SK-MEL-5 (cell line): Measurements from ENCODE around the gene PDIA6. TPM values are rescaled to one million over a fixed set of nuclear protein-coding genes. Genes with fewer than 3 reads are reported as not detected.
"Not testable (repeated sequence)": the region's sequence is repeated elsewhere in the genome, so short reads cannot be mapped to it uniquely, and the experiment has no call there.

Experiments used
- DNase-seq: peaks from one replicate; pipeline ENCODE4 v3.0.0-alpha.2; 2016; ENCODE audit warnings: low read depth, low spot score
- in situ Hi-C: cut with HindIII; loops from 2 replicates; pipeline ENCODE4 v1.10.0; 2016; ENCODE audit warnings: low sequenced_read_pairs, high pct_unique_total_duplicates, low pct_unique_long_range_greater_than_20kb
- total RNA-seq: library from RNA; depleted of rRNA; stranded (reverse); fragments of >200 nt; shearing (Covaris generic); gene quantifications from 2 replicates; pipeline ENCODE4 v1.2.3, GENCODE V29; 2014

Gene PDIA6
- total RNA-seq, 1 experiment from 2014 or later: 813 TPM

DNA sequence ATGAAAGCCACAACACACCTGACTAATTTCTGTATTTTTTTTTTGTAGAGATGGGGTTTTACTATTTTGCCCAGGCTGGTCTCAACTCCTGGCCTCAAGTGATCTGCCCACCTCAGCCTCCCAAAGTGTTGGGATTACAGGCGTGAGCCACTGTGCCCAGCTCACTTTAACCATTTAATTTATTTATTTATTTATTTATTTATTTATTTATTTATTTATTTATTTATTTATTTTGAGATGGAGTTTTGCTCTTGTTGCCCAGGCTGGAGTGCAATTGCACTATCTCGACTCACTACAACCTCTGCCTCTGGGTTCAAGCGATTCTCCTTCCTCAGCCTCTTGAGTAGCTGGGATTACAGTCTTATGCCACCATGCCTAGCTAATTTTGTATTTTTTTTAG is 5.7 kb upstream of the PDIA6 start:
- DNase-seq, in situ Hi-C loops: not testable (repeated sequence)

DNA sequence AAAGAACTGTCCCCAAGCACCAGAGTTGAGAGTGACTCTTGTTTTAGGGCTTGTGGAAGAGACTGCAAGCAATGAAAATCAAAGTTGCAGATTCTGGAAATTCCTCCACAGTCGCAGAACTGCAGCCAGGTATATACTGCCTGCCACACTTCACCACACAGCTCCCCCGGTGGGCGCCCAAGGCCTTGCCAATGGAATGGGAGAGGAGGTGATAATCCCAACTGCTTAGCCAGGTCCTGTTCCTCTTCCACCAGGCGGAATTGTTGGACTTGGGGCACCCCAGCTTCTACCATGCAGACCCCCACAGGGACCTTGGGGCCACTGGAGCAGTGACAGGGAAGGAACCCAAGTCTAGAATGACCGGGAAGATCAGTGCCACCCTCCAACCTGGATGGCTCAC is 4.8 kb upstream of the PDIA6 start:
- in situ Hi-C loops: no loop called here
- DNase-seq: peak; percentile 30

DNA sequence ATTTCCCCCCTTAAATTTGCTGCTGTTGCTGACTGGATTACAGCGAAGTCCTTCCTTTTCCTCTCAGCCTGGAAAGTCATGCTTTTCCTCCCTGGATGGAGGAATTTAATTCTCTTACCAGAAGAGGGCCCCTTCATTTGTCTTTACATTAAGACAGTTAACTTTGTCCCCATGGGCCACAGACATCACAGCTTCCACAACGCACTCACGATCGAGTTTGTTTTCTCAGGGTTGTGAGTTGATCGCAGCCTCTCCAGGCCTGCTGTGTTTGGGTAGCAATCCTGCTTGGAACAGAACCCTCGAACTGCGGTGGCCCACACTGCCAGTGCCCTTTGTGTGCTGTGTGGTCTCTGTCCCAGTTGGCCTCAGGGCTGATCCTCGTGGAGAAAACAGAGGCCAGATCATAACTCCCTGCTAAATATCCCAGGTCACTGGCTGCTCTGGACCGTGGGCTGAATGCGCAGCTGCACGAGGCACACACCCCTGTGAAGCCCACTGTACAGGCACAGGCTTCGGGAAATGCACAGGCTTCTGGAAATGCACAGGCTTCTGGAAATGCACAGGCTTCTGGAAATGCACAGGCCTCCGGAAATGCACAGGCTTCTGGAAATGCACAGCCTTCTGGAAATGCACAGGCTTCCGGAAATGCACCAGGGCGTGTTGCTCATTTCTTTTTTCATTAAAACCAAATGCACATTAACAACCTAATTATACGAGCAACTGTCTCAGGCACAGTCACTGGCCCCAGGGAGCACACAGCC is 2.2 kb upstream of the PDIA6 start:
- in situ Hi-C loops: no loop called here
- DNase-seq: peak; percentile 32

DNA sequence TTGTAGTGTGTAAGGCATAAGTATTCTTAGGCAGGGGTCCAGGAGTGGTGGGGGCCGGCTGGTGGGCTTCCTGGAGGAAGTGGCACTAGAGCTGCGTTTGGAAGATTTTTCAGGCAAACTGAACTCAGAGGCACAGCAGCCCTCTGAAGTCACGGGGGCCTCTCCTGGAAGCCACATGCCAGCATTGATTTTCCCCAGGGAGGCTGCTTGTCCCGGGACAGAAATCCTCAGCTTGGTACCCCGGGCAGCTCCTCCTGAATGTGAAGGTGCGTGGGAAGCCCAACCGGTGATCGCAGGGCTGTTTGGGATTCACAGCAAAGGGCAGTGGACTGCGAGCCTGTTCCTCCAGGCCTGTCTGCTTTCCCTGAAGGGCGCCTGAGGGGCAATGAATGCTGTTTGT is 1.6 kb upstream of the PDIA6 start:
- no peak for DNase-seq
- in situ Hi-C loops: no loop called here

DNA sequence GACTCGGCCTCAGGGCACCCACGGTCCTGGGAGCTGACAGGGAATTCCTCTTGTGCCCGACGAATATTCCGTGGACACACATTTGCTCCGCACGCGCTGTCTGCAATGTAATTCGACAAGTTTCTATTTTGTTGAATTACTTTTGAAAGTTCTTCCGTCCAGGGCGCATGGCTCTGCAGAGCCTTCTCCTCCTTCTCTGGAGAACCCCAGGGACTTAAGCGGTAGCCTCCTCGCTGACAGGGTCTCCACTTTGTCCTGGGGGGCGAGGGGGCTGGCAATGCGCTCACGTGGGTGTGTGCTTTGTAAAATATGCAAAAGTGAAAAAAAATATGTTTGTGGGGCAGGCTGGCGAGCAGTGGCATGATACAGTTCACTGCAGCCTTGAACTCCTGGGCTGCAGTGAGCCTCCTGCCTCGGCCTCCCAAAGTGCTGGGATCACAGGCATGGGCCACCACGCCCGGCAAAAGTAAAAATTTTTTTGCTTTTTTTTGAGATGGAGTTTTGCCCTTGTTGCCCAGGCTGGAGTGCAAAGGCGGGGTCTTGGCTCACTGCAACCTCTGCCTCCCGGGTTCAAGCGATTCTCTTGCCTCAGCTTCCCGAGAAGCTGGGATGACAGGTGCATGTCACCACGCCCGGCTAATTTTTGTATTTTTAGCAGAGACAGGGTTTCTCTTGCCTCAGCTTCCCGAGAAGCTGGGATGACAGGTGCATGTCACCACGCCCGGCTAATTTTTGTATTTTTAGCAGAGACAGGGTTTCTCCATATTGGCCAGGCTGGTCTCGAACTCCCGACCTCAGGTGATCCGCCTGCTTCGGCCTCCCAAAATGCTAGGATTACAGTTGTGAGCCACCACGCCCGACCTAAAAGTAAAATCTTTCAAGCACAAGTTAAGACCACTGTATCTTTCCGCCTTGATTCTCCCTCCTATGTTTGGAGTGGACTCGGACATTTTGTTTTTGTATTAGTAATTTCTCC is 866 bp upstream of the PDIA6 start:
- DNase-seq, in situ Hi-C loops: not testable (repeated sequence)

DNA sequence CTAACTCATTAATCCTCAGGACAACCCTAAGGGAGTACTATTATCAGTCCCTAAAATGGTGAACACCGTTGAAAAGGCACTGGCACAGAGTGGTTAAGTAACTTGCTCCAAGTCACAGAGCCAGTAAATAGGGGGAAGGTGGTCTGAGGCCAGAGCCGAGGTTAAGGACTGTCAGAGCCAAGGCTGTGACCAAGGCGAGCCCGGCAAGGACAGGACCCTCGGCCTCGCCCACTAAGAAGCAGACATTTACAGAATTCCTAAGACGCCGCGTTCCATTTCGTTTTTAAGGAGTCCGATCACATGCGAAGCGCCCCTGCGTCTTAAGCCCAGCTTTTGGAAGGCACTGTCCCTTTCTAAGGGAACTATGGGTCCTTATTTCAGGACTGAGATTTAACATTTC is 1.1 kb downstream of the PDIA6 start:
- no peak for DNase-seq
- in situ Hi-C loops: no loop called here

DNA sequence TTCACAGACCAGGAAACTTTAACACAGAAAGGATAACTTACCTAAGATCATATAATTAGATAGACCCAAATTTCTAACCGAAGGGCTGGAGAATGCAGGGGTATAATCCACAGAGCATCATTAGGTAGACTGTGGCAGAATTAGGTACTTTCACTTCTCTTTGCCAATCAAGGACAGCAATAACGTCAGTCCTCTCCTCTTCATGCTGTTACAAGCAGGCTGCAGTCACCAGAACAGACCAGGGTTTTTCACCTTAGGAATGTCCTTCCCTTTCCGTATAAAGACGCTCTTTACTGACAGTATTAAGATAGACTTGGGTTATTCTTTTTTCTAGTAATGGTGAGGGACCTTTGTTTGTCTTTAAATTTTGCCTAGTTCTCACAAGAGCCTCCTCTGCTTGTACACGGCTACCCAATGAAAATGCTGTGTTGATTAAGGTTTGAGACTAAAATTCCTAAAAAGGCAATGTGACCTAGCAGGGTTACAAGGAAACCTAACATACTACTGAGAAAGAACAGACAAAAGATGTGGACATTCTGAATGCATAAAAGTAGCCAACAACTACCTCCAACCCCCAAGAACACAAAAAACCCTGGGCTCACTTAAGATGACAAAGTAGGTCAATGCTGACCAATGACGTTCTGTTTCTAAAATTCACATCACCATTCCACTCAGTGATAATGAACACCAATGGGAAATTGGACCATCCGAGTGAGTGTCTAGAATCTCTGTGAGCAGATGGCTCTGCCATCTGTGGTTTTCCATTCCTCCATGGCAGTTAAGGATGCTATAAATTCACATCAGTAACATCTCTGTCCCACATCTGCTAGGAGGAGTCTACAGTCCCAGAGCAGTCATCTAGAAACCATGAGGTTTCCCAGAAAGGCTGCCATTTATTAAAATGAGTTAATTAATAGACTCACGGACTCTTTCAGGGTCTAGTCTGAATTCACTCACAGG is 2.1 kb downstream of the PDIA6 start:
- in situ Hi-C loops: no loop called here
- no peak for DNase-seq

DNA sequence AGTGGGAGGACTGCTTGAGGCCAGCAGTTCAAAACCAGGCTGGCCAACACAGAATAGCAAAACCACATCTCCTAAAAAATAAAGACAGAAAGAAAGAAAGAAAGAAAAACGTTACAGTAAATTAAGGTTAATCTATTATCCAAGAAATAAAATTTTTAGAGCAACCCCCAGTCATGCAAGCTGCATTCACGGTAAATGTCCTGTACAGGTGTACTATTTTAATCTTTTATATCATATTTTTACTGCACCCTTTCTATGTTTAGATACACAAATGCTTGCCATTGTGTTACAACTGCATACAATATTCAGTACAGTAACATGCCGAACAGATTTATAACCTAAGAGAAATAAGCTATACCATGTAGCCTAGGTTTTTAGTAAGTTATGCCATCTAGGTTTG is 6.0 kb downstream of the PDIA6 start:
- no peak for DNase-seq
- in situ Hi-C loops: no loop called here

DNA sequence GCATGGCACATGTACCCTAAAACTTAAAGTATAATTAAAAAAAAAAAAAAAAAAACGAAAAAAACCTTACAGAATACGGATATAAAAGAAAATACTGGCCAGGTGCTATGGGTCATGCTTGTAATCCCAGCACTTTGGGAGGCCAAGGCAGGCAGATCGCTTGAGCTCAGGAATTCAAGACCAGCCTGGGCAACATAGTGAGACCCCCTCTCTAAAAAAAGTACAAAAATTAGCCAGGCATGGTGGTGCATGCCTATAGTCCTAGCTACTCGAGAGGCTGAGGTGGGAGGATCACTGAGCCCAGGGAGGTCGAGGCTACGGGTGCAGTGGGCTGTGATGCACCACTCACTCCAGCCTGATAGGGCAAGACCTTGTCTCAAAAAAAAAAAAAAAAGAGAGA is 6.6 kb downstream of the PDIA6 start:
- DNase-seq, in situ Hi-C loops: not testable (repeated sequence)

DNA sequence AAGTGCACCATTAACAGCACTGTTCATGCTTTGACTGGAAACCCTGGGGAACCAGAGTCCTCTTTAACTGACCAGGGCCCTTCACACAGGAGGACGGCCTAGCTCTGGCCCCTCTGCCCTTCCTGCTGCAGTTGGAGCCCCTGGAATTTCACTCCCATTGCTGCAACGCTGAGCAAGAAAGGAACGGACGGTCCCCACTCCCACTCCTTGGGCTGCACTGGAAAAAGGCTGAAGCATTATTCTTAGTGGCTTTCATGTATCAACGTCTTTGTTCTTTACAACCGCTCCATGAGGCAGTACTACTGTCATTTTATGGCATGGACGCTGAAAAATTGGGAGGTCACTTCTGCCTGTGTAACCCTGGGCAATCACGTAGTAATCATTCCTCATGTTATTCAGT is 9.9 kb downstream of the PDIA6 start:
- no peak for DNase-seq
- in situ Hi-C loops: no loop called here

DNA sequence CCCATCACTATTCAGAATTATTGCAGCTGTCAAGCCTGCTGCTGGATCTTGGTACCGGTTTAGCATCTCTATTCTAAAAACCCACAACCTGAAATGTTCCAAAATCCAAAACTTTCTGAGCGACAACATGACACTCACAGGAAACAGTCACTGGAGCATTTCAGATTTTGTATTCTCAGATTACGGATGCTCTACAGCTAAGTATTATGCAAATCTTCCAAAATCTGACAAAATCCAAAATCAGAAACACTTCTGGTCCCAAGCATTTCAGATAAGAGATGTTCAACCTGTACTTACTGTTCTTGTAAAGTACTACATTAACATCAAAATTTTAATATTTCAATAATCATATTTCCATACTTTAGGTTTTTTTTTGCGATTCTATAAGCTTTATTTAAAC is 12.4 kb downstream of the PDIA6 start:
- DNase-seq: no peak
- in situ Hi-C loops: no loop called here

DNA sequence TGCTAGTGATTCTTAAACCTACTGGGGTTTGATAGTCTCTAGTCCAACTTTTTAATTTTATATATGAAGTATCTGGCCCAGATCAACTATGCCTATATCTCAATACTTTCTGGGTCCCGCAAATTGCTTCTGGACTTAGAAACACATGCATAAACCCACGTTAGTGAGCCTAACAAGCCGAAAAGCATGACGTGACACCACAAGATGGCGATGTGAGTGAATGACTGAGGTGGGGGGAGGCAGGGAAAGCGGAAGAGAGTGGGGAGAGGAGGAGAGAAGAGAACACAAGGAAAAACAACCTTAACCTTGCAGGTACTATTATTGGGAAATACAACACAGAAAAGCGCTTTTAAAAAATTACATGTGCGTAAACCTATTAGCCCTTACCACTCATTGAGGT is 13.8 kb downstream of the PDIA6 start:
- DNase-seq: peak; percentile 48
- in situ Hi-C loops: no loop called here

DNA sequence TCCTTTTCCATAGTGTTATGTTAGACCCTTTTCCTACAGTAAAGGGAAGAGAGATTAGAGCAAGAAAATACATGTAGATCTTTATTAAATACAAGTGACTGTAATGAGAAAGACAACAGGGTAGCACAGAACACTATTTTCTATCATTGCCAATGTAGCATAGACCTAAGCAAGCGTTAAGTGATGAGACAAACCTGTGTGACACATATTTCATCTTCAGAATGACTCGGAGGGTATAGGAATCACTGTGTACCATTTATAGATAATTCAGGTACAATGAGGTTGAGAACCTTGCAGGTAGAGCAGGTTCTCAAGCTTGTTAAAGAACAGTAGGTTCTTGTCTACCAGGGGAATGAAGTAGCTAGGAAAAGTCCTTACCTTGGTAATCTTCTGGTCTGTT is 15.9 kb downstream of the PDIA6 start:
- no peak for DNase-seq
- in situ Hi-C loops: no loop called here

DNA sequence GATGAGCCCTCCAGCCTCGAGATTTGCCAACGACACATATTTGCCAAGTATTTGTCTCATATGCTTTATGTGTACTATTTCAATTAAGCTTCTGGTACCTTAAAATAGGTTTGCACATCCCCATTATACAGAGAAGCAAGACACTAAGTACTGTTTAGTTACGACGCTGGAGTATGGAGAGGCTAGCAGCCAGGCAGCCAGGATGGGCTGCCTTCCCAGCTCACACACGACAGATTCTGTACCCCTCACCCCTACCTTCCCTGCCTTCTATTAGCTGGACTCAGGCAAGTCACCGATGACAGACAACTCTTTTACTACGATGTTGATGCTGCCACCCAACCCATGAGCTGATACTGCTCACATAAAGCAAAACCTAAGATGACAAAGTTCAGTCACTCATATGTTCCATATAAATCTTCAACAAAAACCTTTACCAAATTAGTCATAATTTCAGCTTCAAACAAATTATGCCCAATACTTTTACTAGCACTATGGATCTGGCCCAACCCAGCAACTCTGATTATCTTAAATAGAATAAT is 17.0 kb downstream of the PDIA6 start:
- in situ Hi-C loops: no loop called here
- no peak for DNase-seq

DNA sequence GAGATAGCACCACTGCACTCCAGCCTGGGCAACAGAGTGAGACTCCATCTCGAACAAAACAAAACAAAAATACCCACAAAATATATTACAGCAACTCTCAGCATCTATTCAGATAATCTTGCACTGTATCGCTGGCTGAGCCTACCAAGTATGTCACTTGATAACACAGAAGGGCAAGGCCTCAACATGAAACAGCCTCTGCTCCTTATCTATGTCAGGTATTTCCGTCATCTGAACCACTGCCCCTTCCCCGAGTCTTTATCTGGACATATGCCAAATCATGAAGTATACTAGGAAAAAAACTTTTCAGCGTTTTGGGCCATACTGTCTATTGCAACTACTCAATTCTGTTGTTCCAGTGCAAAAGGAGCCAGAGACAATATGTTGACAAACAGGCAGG is 17.7 kb downstream of the PDIA6 start:
- no peak for DNase-seq
- in situ Hi-C loops: no loop called here

DNA sequence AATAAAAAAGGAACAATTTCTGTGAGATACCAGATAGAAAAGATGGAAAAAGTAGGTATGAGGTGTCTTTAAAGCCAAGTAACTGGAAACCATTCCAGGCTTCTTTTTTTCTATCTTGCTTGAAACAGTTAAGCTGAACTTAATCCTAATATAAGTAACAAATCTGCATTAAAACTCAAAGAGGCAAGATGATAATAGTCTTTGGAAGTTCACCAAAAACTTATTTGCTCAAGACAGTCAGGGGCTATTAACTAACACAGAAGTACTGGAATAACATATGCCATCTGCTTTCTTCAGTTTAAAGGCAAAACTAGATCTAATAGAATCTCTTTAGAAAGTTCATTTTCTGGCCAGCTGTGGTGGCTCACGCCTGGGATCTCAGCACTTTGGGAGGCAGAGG is 18.8 kb downstream of the PDIA6 start:
- in situ Hi-C loops: no loop called here
- no peak for DNase-seq

DNA sequence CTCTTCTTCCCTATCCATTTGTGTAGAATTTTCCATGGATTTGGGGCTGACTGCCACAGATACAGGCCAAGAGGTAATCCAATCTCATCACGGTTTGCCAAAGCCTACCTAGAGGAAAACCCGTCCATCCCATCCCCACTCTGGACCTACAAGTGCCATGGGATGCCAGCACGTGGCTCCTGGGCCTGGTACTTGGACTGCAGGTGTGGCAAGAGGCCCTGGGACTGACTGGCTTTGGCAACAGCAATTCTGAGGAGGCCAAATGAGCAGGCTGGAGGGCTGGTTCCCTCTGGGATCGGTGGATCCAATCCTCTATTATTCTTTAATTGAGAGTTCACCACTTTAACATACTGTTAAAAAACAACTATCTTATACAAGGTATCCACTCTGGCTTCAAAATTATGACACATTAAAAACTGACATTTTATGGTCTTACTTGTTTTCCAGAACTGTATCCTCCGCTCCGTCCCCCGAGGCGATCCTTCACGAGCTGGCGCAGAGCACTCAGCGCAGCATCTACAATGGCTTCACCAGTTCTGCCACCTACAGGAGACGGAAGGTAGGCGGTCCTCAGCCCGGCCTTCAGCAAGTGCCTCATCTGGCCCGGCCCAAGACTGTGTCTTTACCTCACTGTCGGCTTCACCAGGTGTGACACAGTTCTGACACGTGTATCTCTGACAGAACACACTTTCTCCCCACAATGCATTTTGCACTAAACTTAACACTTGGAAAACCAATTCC is 19.8 kb downstream of the PDIA6 start:
- DNase-seq: peak; percentile 23
- in situ Hi-C loops: no loop called here
